GM19455 (cell line): ENCODE measurements around the gene CRISP3.

Source experiments
- ATAC-seq: cut with Tn5 transposase; IDR thresholded peaks from one replicate; pipeline ENCODE4 v1.9.1; 2021; ENCODE audit not compliant: unreplicated experiment

CRISP3 gene

GRCh38 chr6:49693512-49693911 lies 50.7 kb downstream of the CRISP3 start:
- no peak for ATAC-seq

GRCh38 chr6:49692534-49692933 lies 51.7 kb downstream of the CRISP3 start:
- no peak for ATAC-seq
